LNCaP clone FGC (cell line): ENCODE measurements around the gene CYB5A.

ENCODE experiments used
- DNase-seq: peaks from one replicate; pipeline ENCODE4 v3.0.0-alpha.2; 2011; ENCODE audit warnings: low read depth
- H3K4me3 ChIP-seq: 2 replicates; pipeline ENCODE4 v1.5.1; 2011; ENCODE audit warnings: mild to moderate bottlenecking, low read depth, low read length, control low read depth
- TF ChIP-seq, protein P1 (sequence below): IDR thresholded peaks from 2 replicates; pipeline ENCODE4 v1.5.1; 2012; ENCODE audit warnings: mild to moderate bottlenecking; ENCODE audit not compliant: control insufficient read depth, insufficient read depth; ENCODE audit errors: extremely low read depth

The CYB5A gene

GRCh38 chr18:74219056-74219455 is 72.7 kb downstream of the CYB5A start:
- DNase-seq = no peak
- TF ChIP-seq, protein P1, sequence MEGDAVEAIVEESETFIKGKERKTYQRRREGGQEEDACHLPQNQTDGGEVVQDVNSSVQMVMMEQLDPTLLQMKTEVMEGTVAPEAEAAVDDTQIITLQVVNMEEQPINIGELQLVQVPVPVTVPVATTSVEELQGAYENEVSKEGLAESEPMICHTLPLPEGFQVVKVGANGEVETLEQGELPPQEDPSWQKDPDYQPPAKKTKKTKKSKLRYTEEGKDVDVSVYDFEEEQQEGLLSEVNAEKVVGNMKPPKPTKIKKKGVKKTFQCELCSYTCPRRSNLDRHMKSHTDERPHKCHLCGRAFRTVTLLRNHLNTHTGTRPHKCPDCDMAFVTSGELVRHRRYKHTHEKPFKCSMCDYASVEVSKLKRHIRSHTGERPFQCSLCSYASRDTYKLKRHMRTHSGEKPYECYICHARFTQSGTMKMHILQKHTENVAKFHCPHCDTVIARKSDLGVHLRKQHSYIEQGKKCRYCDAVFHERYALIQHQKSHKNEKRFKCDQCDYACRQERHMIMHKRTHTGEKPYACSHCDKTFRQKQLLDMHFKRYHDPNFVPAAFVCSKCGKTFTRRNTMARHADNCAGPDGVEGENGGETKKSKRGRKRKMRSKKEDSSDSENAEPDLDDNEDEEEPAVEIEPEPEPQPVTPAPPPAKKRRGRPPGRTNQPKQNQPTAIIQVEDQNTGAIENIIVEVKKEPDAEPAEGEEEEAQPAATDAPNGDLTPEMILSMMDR = no peak
- H3K4me3 ChIP-seq = no peak overlapping the region

DNA sequence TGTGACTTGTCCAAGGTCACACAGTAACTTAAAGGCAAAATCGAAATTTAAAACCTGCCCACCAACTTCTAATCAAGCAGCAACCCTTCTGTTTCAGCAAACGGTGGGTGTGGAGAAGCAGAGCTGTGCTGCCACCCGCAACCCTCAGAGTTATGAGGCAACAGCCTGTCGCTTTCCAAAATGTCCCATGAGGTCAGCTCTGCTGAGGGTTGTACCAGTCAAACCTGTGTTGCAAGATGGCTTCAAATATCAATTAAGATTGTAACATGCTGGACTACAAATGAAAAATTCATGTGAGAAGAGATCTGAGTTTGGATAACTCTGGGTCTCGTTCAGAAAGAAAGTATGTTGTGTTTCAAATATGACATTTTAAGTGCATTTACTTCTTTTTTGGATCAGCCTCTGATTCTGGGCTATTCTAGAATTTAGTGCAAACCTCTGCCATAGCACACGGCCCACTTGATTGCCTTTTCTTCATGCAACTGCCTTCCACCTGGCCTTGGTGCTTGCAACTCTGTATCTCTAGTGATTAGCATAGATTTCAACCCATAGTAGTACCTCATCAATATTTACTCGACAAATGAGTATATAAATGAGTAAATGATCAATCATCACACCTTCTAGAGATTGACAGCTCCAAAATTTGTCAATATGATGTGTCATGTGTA is 74.2 kb downstream of the CYB5A start:
- DNase-seq = peak; percentile 75
- TF ChIP-seq, protein P1 = no peak

GRCh38 chr18:74216661-74217110 is 75.1 kb downstream of the CYB5A start:
- no peak for DNase-seq
- TF ChIP-seq, protein P1 = no peak
- no peak overlapping the region for H3K4me3 ChIP-seq

More for the DNA sequence above, 74.2 kb downstream of the CYB5A start:
- H3K4me3 ChIP-seq = no peak overlapping the region

- DNase-seq = no peak
- H3K4me3 ChIP-seq = no peak overlapping the region
- TF ChIP-seq, protein P1 = no peak
Observed at GRCh38 chr18:74215863-74216262, 75.9 kb downstream of the CYB5A start.

GRCh38 chr18:74213429-74213828 is 78.3 kb downstream of the CYB5A start:
- TF ChIP-seq, protein P1 = no peak
- no peak for DNase-seq
- no peak overlapping the region for H3K4me3 ChIP-seq

- TF ChIP-seq, protein P1 = no peak
- no peak for DNase-seq
- H3K4me3 ChIP-seq = no peak overlapping the region
Observed at GRCh38 chr18:74204526-74205152, 87.1 kb downstream of the CYB5A start.
